BJ (cell line): ENCODE measurements around the gene CFAP100. TPM values are rescaled to one million over a fixed set of nuclear protein-coding genes. Genes with fewer than 3 reads are reported as not detected.
A peak's percentile ranks its signal among the peaks of the same experiment; 100 is the strongest.

Experiments used
- CTCF ChIA-PET: fragments of 350-600 bp; formaldehyde crosslinking; extraction: SDS; loops from one replicate; lab custom pipeline; 2021; ENCODE audit warnings: antibody characterized with exemption, inconsistent platforms; lab: Yijun Ruan, JAX
- POLR2A ChIA-PET: fragments of 300-600 bp; sonication (Branson Sonifier 250); formaldehyde crosslinking; extraction: SDS; loops from one replicate; lab custom pipeline; 2021; ENCODE audit warnings: antibody characterized with exemption; lab: Charles Lee
- DNase-seq: peaks from one replicate; pipeline ENCODE4 v3.0.0-alpha.2; 2011; ENCODE audit warnings: low read depth
- H3K27me3 ChIP-seq: 2 replicates; pipeline ENCODE4 v1.6.0; 2011; ENCODE audit warnings: low read length; ENCODE audit not compliant: control insufficient read depth, insufficient read depth
- H3K36me3 ChIP-seq: 2 replicates; pipeline ENCODE4 v1.5.1; 2011; ENCODE audit warnings: low read length; ENCODE audit not compliant: control insufficient read depth, insufficient read depth
- H3K4me3 ChIP-seq: 2 replicates; pipeline ENCODE4 v1.5.1; 2011; ENCODE audit warnings: low read depth, mild to moderate bottlenecking, control low read depth, low read length
- polyA plus RNA-seq: library from polyadenylated mRNA; depleted of rRNA; stranded (reverse); fragments of >200 nt; gene quantifications from 2 replicates; pipeline ENCODE4 v1.2.3, GENCODE V29; 2011
- TF ChIP-seq, protein P1 (sequence below): IDR thresholded peaks from 2 replicates; pipeline ENCODE4 v1.5.1; 2011; ENCODE audit warnings: low read depth, mild to moderate bottlenecking, control low read depth, inconsistent platforms, low read length, moderate library complexity; ENCODE audit not compliant: insufficient read depth

Gene CFAP100
- polyA plus RNA-seq, 1 experiment, result not detected

DNA sequence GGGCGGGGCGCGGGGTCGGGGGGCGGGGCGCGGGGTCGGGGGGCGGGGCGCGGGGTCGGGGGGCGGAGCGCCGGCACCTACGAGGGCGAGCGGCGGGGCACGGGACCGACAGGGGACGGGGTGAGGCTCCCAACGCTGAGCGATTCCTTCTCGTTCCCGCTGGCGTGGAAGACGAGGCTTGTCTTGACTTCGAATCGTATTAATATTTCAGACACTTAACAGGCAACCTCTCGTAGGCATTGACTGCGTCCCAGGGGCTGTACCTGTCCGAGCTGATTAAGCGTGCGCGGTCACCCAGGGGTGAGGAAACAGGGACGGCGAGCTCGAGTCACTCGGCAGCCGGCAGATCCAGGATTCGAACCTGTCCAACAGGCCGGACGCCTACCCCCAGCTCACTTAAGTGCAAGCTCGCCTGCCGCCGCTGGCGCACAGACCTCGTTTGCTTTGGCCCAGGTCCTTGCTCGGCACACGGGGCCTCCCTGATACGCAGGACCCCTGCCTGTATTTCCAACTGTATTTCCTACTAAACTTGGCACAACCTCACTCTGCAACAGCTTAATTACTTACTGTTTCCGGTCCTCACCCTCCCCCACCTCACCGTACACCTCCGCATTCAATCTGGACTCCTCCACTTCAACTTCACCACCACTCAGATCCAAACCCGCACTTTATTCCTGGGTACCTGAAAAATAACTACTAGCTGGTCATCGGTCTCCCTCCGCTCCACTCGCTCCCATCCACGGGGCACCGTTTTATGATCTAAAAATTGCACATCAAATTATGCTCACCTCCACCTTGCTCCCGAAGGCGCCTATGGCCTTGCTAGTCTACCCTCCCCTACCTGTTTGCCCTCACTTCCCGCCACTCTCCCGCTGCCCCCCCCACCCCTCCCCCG is 81.7 kb downstream of the CFAP100 start:
- H3K4me3 ChIP-seq, result peak overlapping the region; percentile 56
- DNase-seq, result no peak
- CTCF ChIA-PET, result interaction anchor here (0.5 to 1.5 kb wide), 5 partner anchors 8 to 1068 kb away, joined by 3 to 4 read pairs (median 3); no protein-coding TSS in a partner anchor
- H3K36me3 ChIP-seq, result no peaks in the 10 kb centered on the region; the same call in 1 of the 2 replicates
- POLR2A ChIA-PET, result no interaction called here
- H3K27me3 ChIP-seq, result no peaks in the 10 kb centered on the region
- TF ChIP-seq, protein P1, sequence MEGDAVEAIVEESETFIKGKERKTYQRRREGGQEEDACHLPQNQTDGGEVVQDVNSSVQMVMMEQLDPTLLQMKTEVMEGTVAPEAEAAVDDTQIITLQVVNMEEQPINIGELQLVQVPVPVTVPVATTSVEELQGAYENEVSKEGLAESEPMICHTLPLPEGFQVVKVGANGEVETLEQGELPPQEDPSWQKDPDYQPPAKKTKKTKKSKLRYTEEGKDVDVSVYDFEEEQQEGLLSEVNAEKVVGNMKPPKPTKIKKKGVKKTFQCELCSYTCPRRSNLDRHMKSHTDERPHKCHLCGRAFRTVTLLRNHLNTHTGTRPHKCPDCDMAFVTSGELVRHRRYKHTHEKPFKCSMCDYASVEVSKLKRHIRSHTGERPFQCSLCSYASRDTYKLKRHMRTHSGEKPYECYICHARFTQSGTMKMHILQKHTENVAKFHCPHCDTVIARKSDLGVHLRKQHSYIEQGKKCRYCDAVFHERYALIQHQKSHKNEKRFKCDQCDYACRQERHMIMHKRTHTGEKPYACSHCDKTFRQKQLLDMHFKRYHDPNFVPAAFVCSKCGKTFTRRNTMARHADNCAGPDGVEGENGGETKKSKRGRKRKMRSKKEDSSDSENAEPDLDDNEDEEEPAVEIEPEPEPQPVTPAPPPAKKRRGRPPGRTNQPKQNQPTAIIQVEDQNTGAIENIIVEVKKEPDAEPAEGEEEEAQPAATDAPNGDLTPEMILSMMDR, result no peak

DNA sequence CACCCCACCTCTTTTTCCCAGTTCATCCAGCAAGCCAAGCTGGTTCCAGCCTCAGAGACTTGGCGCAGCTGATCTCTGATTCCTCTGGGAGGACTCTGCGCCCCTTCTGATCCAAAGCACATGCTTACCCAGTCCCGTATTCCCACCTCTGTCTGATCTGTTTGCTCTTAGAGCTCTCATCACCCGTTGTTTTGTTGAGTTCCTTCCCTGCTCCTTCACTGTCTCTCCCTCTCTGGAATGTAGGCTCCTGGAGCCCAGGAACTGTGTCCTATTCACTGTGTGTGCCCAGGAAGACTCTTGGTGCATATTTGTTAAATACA is 82.3 kb downstream of the CFAP100 start:
- H3K4me3 ChIP-seq, result no peak overlapping the region
- no peaks in the 10 kb centered on the region for H3K27me3 ChIP-seq
- no peak for DNase-seq
- TF ChIP-seq, protein P1, result no peak
- ChIA-PET CTCF (interaction anchor here (1.5 kb wide), 1 partner anchor 10 kb away, joined by 4 read pairs; no protein-coding TSS in a partner anchor), POLR2A (no interaction called here)
- H3K36me3 ChIP-seq, result no peaks in the 10 kb centered on the region; the same call in 1 of the 2 replicates

GRCh38 chr3:126478581-126479310 is 84.0 kb downstream of the CFAP100 start:
- DNase-seq, result no peak
- ChIA-PET CTCF (no interaction called here), POLR2A (interaction anchor here (0.6 kb wide), 1 partner anchor 482 kb away, joined by 3 read pairs; no protein-coding TSS in a partner anchor)
- TF ChIP-seq, protein P1, result no peak
- no peak overlapping the region for H3K4me3 ChIP-seq
- H3K27me3 ChIP-seq, result peaks cover 1% of the 10 kb centered on the region; the same call in 1 of the 2 replicates
- no peaks in the 10 kb centered on the region for H3K36me3 ChIP-seq

GRCh38 chr3:126479642-126480041 is 84.9 kb downstream of the CFAP100 start:
- TF ChIP-seq, protein P1, result no peak
- no peak overlapping the region for H3K4me3 ChIP-seq
- ChIA-PET POLR2A (interaction anchor here (0.6 kb wide), 1 partner anchor 481 kb away, joined by 3 read pairs; no protein-coding TSS in a partner anchor), CTCF (no interaction called here)
- no peak for DNase-seq
- peaks cover 1% of the 10 kb centered on the region; the same call in 1 of the 2 replicates for H3K27me3 ChIP-seq
- no peaks in the 10 kb centered on the region for H3K36me3 ChIP-seq

DNA sequence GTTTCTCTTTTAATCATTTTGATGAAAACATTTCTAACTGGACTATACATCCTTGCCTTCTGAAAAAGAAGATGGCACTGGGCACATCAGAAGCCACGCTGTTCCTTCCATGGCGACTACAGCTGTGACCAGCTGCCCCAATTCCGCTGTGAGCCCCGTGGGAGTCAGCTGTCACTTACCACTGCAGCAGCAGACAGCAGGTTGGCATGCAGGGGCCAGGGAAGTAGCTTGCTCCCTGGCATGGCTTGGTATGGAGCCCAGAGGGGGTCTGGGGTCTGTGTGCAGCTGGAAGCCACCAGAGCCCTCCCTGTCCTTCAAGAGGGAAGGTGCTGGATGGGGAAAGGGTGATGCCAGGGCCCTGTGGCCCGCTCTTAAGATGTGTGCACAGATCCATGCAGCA is 85.5 kb downstream of the CFAP100 start:
- ChIA-PET POLR2A (no interaction called here), CTCF (no interaction called here)
- Histone ChIP-seq H3K27me3 (peaks cover 1% of the 10 kb centered on the region; the same call in 1 of the 2 replicates), H3K4me3 (no peak overlapping the region), H3K36me3 (no peaks in the 10 kb centered on the region)
- DNase-seq, result no peak
- TF ChIP-seq, protein P1, result no peak
